GM12873 (cell line): ENCODE data around the gene CAMTA2.

ENCODE experiments used
- CTCF ChIP-seq: IDR thresholded peaks from 2 replicates; pipeline ENCODE4 v1.5.1; 2012; ENCODE audit warnings: low read depth, mild to moderate bottlenecking, moderate library complexity, low read length, control low read depth; ENCODE audit not compliant: insufficient read depth; ENCODE audit errors: missing control alignments

CAMTA2 gene

GRCh38 chr17:4970273-4970672 lies 17.2 kb downstream of the CAMTA2 start:
- TF ChIP-seq CTCF = no peak

- no peak for TF ChIP-seq CTCF
These were observed 17.8 kb downstream of the CAMTA2 start for GRCh38 chr17:4969551-4970173.

GRCh38 chr17:4969047-4969550 lies 18.4 kb downstream of the CAMTA2 start:
- no peak for TF ChIP-seq CTCF

- no peak for TF ChIP-seq CTCF
These were observed 18.9 kb downstream of the CAMTA2 start for GRCh38 chr17:4968486-4969046.

- no peak for TF ChIP-seq CTCF
These were observed 19.7 kb downstream of the CAMTA2 start, which contains the start of gene SPAG7 for GRCh38 chr17:4967539-4968485. Gene SPAG7 (minus strand): TSS chr17:4967817. CDS start chr17:4967804, 13 bp downstream.

GRCh38 chr17:4966844-4967538 lies 20.5 kb downstream of the CAMTA2 start:
- TF ChIP-seq CTCF = no peak
